NCI-H526 (cell line): Measurements from ENCODE around the gene TSBP1.
"Not testable (repeated sequence)": the region's sequence is repeated elsewhere in the genome, so short reads cannot be mapped to it uniquely, and the experiment has no call there.

ENCODE experiments used
- DNase-seq, 2 experiments: peaks; one replicate each; lab custom pipeline; 2025; lab: John Stamatoyannopoulos, UW

Gene TSBP1

DNA sequence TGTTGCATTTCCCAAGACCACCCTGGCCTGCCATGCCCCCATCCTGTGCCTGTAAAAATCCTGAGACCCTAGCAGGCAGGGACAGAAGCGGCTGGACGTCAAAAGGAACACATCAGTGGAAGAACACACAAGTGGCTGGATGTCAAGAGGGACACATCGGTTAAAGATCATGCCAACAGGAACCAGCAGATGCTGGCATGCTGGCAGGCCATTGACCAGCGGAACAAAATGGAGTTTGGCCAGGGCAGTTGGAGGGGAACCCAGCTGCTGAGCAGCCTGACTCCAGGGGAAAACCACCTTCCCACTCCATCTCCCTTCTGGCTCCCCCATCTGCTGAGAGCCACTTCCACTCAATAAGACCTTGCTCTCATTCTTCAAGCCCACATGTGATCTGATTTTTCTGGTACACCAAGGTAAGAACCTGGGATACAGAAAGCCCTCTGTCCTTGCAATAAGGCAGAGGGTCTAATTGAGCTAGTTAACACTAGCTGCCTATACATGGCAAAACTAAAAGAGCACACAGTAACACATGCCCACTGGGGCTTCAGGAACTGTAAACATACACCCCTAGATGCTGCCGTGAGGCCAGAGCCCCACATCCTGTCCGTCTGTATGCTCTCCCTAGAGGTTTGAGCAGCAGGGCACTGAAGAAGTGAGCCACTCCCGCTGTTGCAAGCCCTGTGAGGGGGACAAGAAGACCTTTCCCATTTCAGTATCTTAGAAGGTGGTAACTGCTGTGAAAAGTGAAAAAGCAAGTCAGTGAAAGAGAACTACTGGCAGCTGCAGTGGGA is 4.2 kb upstream of the TSBP1 start:
- DNase-seq: no peak

DNA sequence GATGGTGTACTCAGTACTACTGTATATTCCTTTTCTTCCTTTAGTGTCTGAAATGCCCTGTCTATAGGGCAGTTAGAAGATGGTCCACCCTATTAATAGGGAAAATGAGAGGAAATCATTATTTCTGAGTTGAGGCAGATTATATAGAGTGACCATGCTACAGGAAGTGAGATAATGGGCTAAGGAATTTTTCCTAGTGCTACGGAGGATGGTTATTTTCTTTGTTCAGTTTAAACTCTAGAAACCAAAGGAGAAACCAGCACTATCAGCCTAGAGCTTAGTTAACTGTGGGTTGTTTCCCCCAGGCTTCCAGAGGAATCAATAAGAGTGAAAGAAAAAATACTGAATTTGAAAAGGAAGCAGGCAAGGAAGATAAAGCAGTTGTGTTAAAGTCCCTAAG is 474 bp downstream of the TSBP1 start:
- no peak for DNase-seq

DNA sequence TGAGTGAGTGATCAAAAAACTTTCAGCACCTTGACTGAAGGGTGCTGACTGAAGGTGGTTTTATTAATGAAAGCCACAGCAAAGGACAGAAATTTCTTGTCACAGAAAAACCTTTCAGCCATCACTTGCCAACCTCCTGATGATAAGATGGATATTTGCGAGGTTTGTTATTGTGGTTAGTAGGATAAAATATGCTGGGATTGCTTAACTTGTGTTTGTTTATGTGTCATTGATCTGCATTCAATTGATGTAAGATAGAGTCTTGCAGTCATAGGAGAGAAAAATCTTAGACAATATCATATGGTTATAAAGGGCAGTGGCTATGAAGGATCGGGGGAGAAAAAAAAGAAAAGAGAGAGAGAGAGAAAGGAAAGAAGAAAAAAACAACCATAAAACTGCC is 1.2 kb downstream of the TSBP1 start:
- DNase-seq: no peak

DNA sequence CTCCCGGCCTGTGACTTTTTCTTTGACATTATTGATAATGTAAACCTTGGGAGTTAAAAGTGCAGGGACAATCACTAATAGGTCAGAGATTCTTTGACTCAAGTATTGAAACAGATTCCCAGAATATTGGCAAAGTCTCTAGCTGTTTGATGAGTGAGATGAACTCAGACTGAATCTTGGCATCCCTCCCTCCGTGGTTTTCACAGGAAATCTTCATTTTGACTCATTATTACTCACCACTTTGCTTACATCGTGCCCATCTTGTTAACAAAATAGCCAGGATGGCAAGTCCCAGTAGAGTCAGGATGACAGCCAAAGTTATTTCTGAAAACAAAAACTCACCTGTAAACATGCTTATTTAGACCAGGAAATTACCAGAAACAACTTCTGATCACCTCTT is 2.0 kb downstream of the TSBP1 start:
- DNase-seq: no peak

DNA sequence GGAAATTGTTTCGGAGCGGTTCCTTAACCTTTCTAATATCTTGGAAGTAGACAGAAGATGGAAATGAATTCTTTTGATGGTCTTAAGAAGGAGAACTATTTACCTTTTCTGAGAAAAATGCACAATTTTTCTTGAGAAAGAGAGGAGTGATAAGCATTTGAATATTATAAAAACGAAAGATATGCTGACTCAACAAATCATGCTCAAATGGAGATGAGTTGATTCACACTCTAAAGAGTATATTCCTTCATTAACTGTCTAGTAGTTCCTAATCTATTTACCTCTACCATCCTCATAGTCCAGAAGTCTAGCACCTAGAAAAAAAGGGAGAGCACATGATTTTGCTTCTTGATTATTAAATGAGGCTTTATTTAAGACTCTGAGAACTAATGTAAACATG is 4.1 kb downstream of the TSBP1 start:
- no peak for DNase-seq

DNA sequence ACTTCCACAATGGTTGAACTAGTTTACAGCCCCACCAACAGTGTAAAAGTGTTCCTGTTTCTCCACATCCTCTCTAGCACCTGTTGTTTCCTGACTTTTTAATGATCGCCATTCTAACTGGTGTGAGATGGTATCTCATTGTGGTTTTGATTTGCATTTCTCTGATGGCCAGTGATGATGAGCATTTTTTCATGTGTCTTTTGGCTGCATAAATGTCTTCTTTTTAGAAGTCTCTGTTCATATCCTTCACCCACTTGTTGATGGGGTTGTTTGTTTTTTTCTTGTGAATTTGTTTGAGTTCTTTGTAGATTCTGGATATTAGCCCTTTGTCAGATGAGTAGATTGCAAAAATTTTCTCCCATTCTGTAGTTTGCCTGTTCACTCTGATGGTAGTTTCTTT is 12.5 kb downstream of the TSBP1 start:
- not testable (repeated sequence) for DNase-seq

DNA sequence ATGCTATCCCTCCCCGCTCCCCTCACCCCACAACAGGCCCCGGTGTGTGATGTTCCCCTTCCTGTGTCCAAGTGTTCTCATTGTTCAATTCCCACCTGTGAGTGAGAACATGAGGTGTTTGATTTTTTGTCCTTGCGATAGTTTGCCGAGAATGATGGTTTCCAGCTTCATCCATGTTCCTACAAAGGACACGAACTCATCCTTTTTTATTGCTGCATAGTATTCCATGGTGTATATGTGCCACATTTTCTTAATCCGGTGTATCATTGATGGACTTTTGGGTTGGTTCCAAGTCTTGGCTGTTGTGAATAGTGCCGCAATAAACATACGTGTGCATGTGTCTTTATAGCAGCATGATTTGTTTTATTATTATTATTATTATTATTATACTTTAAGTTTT is 13.2 kb downstream of the TSBP1 start:
- DNase-seq: not testable (repeated sequence)

DNA sequence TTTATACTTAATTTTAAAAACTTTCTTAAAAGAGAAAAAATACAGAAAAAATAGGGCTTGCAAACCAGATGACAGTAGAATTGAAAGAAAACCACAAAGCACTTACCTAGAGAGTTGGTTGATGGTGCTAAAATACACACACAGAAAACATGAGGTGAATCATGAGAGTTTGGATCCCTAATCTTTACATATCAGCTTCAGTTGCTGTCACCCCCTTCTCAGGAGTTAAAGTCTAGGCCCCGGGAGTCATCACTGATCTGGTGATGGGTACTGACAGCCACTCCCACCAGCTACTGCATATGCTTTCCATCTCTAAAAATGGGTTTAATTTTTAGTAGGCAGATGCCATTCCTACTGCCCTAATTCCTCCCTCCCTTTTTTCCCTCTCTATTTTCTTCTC is 16.7 kb downstream of the TSBP1 start:
- DNase-seq: no peak

DNA sequence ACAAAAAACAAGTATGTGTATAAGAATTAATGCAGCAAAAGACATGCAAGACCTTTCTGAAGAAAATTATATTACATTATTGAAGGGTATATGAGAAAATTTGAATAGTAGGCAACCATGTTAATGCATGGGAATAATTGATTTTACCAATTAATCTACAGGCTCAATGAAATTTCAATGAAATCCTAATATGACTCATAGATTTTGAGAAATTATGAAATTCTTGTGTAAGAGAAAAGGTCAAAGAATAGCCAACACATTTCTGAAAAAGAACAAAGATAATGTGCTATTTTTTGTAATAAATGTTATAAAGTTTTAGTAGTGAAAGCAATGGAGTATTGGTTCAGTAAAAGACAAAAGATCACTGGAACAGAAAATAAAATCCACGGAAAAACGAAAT is 18.4 kb downstream of the TSBP1 start:
- DNase-seq: no peak

DNA sequence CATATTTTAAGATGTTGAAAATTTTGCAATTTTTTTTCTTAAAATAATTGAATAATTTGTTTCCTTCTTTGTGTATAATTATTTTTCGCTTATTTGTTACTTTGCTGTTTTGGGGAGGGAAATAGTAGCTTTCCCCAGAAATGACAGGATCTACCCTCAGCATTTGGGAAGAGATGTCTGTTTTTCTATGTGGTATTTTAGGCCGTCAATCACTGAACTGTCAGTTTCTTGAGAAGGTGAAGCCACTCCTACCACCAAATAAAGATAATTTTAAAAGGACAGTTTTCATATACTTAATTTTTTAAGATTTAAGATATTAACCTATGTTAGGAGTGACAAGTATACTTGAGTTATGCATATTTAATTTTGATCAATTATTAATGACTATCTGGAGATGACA is 31.5 kb downstream of the TSBP1 start:
- no peak for DNase-seq

DNA sequence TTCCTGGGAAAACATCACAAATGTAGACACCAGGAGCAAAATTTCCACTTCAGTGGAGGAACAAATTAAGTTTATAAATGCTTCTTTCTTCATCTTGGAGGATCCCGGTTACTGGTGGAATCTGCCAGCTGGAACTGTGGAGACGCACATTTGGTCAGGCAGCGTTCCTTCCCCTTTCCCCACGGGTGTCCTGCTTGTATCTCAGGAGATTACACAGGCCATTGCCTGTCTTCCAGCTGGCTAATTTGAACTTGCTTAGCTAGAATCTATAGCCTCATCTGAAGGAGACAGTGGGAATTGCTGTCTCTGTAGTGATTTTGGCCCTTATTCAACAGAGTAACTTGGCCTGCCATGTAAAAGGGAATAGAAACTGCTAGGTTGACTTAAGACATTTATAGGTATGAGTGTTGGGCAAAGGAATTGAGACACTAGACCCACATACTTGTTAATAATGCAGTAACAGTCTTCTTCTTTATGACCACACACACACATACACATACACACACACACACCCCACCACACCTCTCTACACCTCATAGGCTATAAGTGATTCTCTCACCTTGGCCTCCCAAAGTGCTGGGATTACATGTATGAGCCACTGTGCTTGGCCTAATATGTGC is 34.4 kb downstream of the TSBP1 start:
- DNase-seq: no peak

DNA sequence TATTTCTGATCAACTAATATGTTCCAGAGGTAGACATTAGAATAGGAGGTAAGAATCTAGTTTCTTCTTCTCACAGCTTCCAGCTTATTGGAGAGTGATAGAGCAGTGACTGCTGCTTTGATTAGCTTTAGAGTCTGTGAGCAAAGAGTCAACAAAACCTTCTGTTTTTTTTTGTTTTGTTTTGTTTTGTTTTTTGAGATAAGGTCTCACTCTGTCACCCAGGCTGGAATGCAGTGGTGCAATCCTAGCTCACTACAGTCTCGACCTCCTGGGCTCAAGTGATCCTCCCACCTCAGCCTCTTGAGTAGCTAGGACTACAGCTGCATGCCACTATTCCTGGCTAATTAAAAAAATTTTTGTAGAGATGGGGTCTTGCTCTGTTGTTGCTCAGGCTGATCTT is 39.3 kb downstream of the TSBP1 start:
- DNase-seq: no peak

DNA sequence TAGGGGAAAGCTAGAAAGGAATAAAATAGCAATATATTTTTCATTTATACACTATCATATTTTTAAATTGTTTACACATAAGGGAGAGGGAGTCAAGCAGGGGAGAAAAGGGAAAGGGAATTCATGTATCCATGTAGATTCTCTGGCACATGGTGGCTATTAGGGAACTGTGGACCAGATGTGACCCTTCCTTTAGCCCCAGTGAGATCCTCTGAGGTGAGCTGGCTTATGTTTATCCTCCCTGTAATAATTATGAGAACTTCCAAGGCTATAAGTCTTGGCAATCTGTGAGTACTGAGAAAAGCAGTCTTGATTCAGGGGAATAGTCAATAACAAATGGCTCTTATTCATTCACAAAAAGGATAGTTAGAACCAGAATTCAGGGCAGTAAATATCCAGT is 42.6 kb downstream of the TSBP1 start:
- DNase-seq: no peak

DNA sequence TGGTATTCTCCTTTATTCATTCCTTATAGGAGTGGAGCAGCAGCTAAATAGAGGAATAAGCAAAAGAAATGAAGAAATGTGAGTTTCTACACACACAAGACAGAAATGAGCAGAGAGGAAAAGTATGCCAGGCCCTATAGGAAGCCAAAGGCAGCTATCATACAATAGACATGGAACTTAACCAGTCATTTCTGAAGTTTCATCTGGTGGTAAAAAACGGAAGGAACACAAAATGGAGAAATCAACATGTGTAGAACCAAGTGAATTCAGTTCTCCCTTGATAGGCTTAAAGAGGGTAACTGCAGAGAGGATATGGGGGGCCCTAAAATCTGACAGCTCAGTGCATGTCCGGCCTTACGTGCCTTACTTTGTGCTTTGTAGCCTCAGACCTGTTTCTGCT is 44.6 kb downstream of the TSBP1 start:
- no peak for DNase-seq

DNA sequence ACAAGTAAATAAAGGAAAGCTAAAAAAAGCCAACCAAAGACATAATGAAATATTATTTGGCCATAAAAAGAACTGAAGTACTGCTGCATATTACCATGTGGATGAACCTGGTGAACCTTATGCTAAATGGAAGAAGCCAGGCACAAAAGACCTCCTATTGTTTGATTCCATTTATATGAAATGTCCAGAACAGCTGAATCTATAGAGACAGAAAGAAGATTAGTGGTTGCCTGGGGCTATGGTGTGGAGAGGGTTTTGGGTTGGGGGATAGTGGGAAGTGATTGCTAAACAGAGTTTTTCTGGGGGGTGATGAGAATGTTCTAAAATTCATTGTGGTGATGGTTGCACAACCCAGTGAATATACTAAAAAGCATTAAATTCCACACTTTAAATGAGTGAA is 53.2 kb downstream of the TSBP1 start:
- DNase-seq: no peak

DNA sequence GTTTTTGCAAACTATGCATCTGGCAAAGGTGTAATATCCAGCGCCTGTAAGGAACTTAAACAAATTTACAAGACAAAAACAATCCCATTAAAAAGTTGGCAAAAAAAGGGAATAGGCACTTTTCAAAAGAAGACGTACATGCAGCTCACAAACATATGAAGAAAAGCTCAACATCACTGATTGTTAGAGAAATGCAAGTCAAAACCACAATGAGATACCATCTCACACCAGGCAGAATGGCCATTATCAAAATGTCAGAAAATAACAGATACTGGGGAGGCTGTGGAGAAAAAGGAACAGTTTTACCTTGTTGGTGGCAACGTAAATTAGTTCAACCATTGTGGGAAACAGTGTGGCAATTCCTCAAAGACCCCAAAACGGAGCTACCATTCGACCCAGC is 54.2 kb downstream of the TSBP1 start:
- DNase-seq: no peak

DNA sequence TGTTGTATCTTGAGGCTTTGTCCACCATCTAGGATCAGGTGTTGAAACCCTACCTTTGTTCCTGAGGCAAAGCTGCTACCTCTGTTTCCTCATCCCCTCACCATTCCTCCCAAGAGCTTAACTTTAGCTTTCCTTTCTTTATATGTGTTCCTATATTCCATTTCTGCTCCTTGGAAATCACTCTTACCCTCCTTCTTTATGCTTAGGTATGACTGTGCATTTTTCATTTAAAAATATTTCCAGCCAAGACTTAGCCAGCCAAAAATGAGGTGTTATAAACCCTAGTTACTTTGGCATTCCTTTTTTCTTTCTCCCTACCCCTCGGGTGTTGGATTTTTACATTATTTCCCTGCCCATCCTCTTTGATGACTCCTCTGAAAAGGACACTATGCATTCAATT is 57.7 kb downstream of the TSBP1 start:
- no peak for DNase-seq

DNA sequence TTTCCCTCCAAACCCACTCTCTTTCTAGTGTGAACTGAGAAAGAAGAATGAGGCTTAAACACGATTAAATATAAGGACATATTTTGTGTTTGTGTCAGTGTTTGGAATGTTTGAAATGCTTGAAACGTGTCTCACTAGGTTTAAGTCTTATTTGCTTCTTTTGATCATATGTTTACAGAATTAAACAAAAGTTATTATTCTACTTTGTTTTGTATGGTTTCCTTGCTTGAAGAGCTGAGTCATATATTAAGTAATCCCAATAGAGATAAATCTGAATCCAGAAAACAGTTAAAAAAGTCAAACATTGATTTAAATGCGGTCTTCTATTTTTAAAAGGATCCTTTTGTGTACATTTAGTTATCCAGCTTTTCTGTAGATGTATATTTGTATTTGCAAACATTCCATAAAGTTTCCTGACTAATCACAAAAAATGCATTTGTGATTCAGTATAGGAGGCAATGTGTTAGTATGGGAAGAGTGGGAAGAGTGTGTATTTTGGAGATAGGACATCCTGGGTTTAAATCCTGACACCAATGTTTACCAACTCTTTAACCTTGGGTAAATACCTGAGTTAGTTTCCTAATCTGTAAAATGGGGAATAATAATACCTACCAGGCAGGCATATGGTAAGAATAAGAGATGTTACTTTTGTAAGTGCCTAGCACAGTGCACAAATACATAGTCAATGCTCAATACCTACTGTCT is 72.9 kb downstream of the TSBP1 start:
- no peak for DNase-seq

DNA sequence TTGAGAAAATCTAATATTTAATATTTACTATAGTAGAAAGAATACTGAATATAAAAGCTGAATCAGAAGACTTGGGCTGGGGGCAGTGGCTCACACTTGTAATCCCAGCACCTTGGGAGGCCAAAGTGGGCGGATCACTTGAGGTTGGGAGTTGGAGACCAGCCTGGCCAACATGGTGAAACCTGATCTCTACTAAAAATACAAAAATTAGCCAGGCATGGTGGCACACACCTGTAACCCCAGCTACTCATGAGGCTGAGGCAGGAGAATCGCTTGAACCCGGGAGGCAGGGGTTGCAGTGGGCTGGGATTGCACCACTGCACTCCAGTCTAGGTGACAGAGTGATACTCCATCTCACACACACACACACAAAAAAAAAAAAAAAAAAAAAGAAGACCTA is 76.7 kb downstream of the TSBP1 start:
- not testable (repeated sequence) for DNase-seq

DNA sequence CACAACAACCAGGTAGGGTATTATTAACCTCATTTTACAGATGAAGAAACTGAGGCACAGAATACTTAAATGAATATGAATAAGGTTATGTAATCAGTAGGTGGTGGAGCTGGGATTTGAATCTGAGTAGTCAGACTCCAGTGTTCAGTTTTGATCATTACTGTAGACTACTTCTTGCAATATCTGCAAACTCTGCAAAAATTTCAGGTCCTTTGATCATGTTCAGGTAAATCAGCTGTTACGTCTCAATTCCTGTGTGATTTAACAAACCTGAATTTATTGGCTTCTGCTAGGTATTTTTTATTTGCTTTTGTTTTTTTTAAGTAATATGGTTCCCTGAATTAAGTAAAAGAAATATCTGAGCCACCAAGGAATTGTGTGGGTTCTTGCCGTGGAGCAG is 77.1 kb downstream of the TSBP1 start:
- DNase-seq: no peak

DNA sequence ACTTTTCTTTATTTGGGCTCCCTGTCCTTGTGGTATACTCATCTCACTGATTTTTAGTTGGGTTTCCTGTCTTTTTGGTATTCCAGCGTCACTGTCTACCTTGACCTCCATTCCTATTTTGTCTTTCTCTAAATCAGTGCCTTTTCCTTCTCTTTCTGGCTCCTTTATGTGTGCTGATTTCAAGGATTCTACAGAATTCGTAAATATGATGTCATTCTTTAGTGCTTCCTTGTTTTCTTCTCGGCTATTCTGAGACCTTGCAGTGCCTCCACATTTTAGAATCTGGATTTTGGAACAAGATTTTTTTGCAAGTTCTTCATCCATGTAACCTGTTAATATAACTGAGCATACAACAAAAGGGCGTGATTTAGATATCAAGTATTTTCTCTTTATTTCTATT is 78.0 kb downstream of the TSBP1 start:
- no peak for DNase-seq

DNA sequence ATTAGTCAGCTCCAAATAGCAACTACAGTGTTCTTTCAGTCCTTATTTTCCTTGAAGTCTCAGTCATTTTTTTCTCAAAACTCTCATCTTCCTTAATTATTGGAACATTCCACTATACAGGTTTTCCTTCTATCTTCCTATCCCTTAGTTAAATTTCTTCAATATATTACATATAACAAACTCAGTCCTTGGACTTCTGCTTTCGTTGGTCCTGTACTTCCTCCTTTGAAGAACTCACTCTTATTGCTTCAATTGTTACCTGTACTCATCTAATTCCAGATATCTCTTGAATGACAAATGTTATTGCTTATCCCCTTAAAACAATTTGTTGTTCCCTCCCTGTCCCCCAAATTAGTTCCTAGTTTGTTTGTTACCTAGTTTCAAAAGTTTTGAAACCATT is 80.2 kb downstream of the TSBP1 start:
- DNase-seq: no peak

DNA sequence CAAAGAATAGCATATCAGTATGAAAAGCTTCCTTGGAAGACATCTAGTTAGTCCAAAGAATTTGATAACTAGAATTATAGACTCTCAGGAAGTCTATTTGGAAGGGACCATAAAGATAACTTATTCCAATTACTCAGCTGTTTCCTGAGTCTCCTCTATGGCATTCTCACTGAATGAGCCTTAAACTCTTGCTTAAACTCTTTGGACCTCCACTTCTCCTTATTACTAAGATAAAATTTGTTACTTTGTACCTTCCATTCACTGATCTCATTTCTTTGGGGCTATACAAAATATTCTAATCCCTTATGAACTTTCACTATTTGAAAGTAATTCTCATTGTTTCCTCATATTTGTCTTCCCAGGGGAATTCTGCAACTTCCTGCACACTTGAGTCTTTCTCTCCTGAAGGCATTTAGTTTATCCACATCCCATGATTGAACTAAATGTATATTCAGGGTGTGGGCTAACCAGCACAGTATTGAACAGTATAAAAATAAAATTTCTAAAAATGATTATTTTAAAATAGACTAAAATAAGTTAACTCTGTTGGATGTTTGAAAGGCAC is 80.7 kb downstream of the TSBP1 start:
- no peak for DNase-seq
